Ovary (tissue), 3 donors: ENCODE measurements around the gene UBAC1.
"Not testable (repeated sequence)": the region's sequence is repeated elsewhere in the genome, so short reads cannot be mapped to it uniquely, and the experiment has no call there.

Experiments
- CTCF ChIP-seq, 3 donors: fragments of 450-650 bp in 2 of 3; fragments of 200-600 bp in 1 of 3; IDR thresholded peaks; one replicate each; pipeline versions ENCODE4 v1.5.1 to v1.8.0; 2016 to 2022; ENCODE audit warnings: antibody characterized with exemption in 3 of 3, mild to moderate bottlenecking in 1 of 3
- EP300 ChIP-seq: sonication (generic); formaldehyde crosslinking; IDR thresholded peaks from one replicate; pipeline ENCODE4 v1.6.1; 2017; ENCODE audit warnings: antibody characterized with exemption
- POLR2A ChIP-seq: fragments of 450-650 bp; IDR thresholded peaks from one replicate; pipeline ENCODE4 v1.6.1; 2017; ENCODE audit warnings: antibody characterized with exemption, mild to moderate bottlenecking, moderate library complexity
- donor health status: DM: no; HTN: no; CAD: no.

- not testable (repeated sequence) for TF ChIP-seq CTCF (IDR thresholded peaks at IDR 0.05); POLR2A; EP300
Measured at GRCh38 chr9:135943604-135944003, 17.6 kb downstream of the UBAC1 start.
